Gastroesophageal sphincter (tissue), 4 donors: ENCODE results near the gene PDLIM7. TPM values are rescaled to one million over a fixed set of nuclear protein-coding genes. Genes with fewer than 3 reads are reported as not detected.

ENCODE experiments used
- ATAC-seq: fragments of 150-250 bp; one replicate; pipeline ENCODE4 v1.9.1; 2016; ENCODE audit warnings: mild to moderate bottlenecking, moderate library complexity
- H3K27ac ChIP-seq, 4 donors: fragments of 200-600 bp; sonication (generic) in 3 of 4; 1 replicate in 3 of 4; 2 replicates in 1 of 4; pipeline ENCODE4 v1.5.1; 2016 to 2019
- H3K27me3 ChIP-seq: fragments of 200-600 bp; sonication (generic); one replicate; pipeline ENCODE4 v1.5.1; 2019
- H3K36me3 ChIP-seq, 2 donors: fragments of 200-600 bp; sonication (generic); one replicate each; pipeline ENCODE4 v1.5.1; 2019; ENCODE audit warnings: control low read depth in 1 of 2
- H3K4me1 ChIP-seq, 3 donors: fragments of 200-600 bp; sonication (generic); 1 replicate in 2 of 3; 2 replicates in 1 of 3; pipeline ENCODE4 v1.5.1; 2016 to 2019; ENCODE audit warnings: control low read depth in 2 of 3
- H3K4me3 ChIP-seq, 2 donors: fragments of 200-600 bp; sonication (generic); one replicate each; pipeline ENCODE4 v1.5.1; 2019; ENCODE audit warnings: mild to moderate bottlenecking in 1 of 2, moderate library complexity in 1 of 2
- H3K9me3 ChIP-seq, 3 donors: fragments of 200-600 bp; sonication (generic); one replicate each; pipeline ENCODE4 v1.5.1; 2017 to 2019; ENCODE audit warnings: control low read depth in 2 of 3
- EP300 ChIP-seq: sonication (generic); formaldehyde crosslinking; IDR thresholded peaks from one replicate; pipeline ENCODE4 v1.6.1; 2017; ENCODE audit warnings: antibody characterized with exemption, mild to moderate bottlenecking
- POLR2A ChIP-seq, 2 donors: fragments of 450-650 bp; IDR thresholded peaks; one replicate each; pipeline ENCODE4 v1.6.1; 2017; ENCODE audit warnings: antibody characterized with exemption in 2 of 2, mild to moderate bottlenecking in 2 of 2, moderate library complexity in 1 of 2
- POLR2AphosphoS5 ChIP-seq: sonication (generic); formaldehyde crosslinking; IDR thresholded peaks from one replicate; pipeline ENCODE4 v1.6.1; 2017; ENCODE audit warnings: antibody characterized with exemption
- WGBS, 2 donors: methylation state at CpG; one replicate each; pipeline ENCODE4 v1.1.5; 2018; ENCODE audit warnings: low coverage in 1 of 2; 5-methylcytosine and 5-hydroxymethylcytosine counted together
- total RNA-seq, 4 donors: library from RNA; depleted of rRNA; stranded (reverse); fragments of >200 nt; gene quantifications; one replicate each; pipeline ENCODE4 v1.1.0, GENCODE V29; 2016
- TF ChIP-seq, protein P1 (sequence below), 4 experiments: fragments of 200-600 bp in 2 of 4; fragments of 450-650 bp in 2 of 4; sonication (generic) in 1 of 4; IDR thresholded peaks; one replicate each; pipeline ENCODE4 v1.5.1; 2017 to 2019; ENCODE audit warnings: antibody characterized with exemption in 4 of 4, mild to moderate bottlenecking in 2 of 4, moderate library complexity in 2 of 4

Gene PDLIM7
- total RNA-seq, 4 donors from 2014 or later, result 336 to 863 (median 437) TPM

DNA sequence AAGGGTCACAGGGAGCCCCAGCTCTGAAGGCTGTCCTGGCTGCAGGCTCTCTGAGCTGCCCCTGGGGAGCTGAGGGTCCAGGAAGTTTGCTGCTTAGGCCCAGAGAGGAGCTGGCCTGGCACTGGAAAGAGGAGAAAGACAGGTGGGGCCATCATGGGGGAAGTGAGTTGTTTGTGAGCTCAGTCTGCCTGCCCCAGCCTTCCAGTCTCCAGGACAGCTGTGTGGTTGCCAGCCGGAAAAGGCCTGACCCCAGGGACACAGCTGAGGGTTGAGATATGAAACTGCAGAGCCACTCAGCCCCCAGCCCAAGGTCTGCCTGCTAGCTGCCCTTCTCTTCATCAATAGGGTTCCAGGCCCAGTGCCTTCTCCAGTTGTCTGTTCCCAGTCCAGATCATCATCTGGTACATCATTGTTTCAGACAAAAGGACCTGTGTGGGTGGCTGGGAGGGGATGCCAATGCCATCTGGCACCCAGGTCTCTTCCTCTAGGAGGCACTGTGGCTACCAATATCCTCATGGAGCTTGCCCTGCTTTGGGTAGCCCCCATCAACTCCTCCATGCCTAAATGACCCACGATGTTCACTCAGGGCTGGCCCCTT is 23.6 kb upstream of the PDLIM7 start:
- 80% methylated on average over 1 of the region's 2 CpGs; no CpG with 5 or more reads in 1 of the 2 donors for WGBS, 2 donors
- TF ChIP-seq POLR2A (IDR thresholded peaks at IDR 0.05) (no peak), POLR2AphosphoS5 (no peak), EP300 (no peak)
- TF ChIP-seq, protein P1, sequence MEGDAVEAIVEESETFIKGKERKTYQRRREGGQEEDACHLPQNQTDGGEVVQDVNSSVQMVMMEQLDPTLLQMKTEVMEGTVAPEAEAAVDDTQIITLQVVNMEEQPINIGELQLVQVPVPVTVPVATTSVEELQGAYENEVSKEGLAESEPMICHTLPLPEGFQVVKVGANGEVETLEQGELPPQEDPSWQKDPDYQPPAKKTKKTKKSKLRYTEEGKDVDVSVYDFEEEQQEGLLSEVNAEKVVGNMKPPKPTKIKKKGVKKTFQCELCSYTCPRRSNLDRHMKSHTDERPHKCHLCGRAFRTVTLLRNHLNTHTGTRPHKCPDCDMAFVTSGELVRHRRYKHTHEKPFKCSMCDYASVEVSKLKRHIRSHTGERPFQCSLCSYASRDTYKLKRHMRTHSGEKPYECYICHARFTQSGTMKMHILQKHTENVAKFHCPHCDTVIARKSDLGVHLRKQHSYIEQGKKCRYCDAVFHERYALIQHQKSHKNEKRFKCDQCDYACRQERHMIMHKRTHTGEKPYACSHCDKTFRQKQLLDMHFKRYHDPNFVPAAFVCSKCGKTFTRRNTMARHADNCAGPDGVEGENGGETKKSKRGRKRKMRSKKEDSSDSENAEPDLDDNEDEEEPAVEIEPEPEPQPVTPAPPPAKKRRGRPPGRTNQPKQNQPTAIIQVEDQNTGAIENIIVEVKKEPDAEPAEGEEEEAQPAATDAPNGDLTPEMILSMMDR (IDR thresholded peaks at IDR 0.05), result no peak
- H3K9me3 ChIP-seq, result no peaks in the 10 kb centered on the region
- H3K4me1 ChIP-seq, result peaks cover 0 to 22% (median 6%) of the 10 kb centered on the region in 3 donors
- no peak for ATAC-seq
- H3K27me3 ChIP-seq, result no peaks in the 10 kb centered on the region
- H3K36me3 ChIP-seq, result peaks cover 0 to 70% of the 10 kb centered on the region in 2 donors
- H3K27ac ChIP-seq, result no peak overlapping the region
- H3K4me3 ChIP-seq, result no peak overlapping the region

DNA sequence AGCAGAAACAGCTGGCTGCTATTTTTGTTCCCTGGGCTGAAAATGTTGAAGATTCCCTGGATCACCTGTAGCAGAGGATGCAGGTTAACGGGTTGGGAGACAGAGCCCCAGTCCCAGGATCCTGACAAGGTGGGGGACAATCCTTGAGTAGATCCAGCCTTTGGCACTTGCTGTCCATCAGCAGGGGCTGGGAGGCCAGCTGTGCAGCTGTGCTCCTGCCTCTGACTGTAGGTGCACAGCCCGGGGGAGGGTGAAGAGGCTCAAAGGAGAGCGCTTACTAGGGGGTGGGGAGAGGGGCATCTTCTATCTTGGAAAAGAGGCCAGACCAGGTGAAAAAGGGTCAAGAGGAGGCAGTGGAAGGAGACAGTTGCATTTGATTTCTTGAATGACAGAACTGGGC is 22.9 kb upstream of the PDLIM7 start:
- H3K27ac ChIP-seq, result no peak overlapping the region
- H3K36me3 ChIP-seq, result peaks cover 0 to 69% of the 10 kb centered on the region in 2 donors
- peaks cover 0 to 30% (median 13%) of the 10 kb centered on the region in 3 donors for H3K4me1 ChIP-seq
- WGBS, 2 donors, result 68 to 83% methylated on average over 2 of the region's 3 CpGs
- no peaks in the 10 kb centered on the region for H3K27me3 ChIP-seq
- H3K4me3 ChIP-seq, result no peak overlapping the region
- no peak for ATAC-seq
- no peak for TF ChIP-seq EP300
- TF ChIP-seq, protein P1 (IDR thresholded peaks at IDR 0.05), result no peak
- TF ChIP-seq POLR2AphosphoS5, result no peak
- TF ChIP-seq POLR2A (IDR thresholded peaks at IDR 0.05), result no peak
- no peaks in the 10 kb centered on the region for H3K9me3 ChIP-seq

DNA sequence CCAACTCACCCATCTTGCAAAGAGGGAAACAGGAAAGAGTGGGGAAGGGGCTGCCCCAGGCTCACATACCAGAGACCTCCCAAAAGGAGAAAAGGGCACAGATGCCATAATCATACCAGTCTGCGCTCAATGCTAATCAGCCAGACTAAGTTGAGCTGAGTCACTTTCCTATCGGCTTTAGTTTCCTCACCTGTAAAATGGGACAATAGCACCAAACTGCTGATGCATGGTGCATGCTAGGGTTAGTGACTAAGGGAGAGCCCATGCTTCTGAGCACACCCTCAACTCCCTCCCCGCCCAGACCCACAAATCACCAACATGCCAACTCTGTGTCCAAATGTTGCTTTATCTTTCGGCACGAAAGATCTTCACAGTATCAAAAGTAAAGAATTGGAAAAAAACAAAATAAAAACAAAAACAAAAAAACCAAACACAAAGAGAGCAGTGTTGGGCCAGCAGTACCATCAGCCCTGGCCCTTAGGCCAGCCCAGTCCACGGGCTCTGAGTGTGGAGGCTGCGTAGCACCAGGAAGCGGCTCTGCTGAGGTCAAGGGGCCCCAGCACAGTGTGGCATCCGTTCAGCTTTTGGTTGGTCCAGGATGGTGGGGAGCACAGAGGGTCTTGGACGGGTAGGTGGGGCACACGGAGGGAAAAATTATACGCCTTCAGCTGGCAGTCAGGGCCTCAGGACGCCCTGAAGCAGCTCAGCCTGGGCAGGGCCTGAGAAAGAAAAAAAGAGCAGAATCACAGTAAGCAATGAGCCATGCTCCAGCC is 22.2 kb upstream of the PDLIM7 start:
- Histone ChIP-seq H3K4me3 (no peak overlapping the region), H3K36me3 (peaks cover 0 to 69% of the 10 kb centered on the region in 2 donors), H3K27me3 (no peaks in the 10 kb centered on the region), H3K4me1 (peaks cover 0 to 36% (median 13%) of the 10 kb centered on the region in 3 donors), H3K9me3 (no peaks in the 10 kb centered on the region), H3K27ac (peak overlapping the region in 1 of 4 donors; percentile 2)
- 80% methylated on average over 11 of the region's 13 CpGs; no CpG with 5 or more reads in 1 of the 2 donors for WGBS, 2 donors
- no peak for ATAC-seq
- TF ChIP-seq POLR2A (IDR thresholded peaks at IDR 0.05) (no peak), POLR2AphosphoS5 (no peak), EP300 (no peak)
- TF ChIP-seq, protein P1 (IDR thresholded peaks at IDR 0.05), result no peak

DNA sequence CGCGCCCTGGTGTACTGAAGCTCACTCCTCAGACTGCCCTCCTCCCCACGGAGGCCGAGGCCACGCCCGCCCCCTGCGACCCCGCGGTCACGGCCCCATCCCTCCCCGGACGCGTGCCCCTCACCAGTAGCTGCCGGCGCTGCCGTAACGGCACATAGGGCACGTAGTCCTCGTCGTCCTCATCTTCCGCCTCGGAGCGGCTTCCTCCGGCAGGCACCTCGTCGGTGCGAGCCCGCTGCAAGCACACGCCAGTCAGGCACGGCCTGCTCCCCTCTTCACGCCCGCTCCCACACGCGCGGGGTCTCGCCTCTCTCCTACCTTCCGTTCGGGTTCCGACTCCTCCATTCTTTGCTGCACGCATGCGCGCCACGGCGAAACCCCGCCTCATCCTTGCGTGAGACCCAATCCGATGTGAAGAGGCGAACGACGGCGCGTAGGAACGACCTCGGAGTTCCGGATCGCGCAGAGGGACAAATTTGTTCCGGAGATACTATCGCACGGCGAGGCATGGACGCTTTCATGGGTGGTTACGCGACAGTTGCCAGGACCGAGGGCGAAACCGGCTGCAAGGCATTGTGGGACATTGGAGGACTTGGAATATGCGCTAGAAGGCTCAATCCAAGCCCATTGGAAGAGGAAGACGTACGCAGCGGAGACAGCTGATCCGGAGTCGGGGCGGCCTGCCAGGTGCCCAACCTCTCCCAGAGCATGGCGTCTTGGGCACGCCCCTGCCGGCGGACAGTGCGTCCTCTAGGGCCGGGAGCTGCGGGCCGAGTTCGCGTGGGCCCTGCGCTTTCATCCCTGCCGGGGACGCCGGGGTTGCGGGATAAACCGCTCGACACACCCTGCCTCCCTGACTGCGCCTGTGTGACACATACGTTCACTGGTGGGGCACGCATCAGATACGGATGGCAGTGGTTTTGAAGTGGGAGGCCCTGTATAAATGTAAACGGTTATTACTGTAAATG is 19.5 kb upstream of the PDLIM7 start, which contains the start of gene DDX41:
Gene DDX41 (minus strand): TSS at position 361 of the 968 bp plus-strand sequence. CDS start 16 bp downstream, at position 345.
- WGBS, 2 donors, result 0 to 4% methylated on average over 1 to 4 of the region's 96 CpGs
- H3K36me3 ChIP-seq, result peaks cover 0 to 69% of the 10 kb centered on the region in 2 donors

More for the DNA sequence above, 19.5 kb upstream of the PDLIM7 start, which contains the start of gene DDX41:
- peak in 1 of 2 donors; percentile 6 for TF ChIP-seq POLR2A (IDR thresholded peaks at IDR 0.05)
- no peak for TF ChIP-seq EP300
- TF ChIP-seq, protein P1 (IDR thresholded peaks at IDR 0.05), result peak in 3 of 4 experiments; percentile 20 to 40 (median 25)
- TF ChIP-seq POLR2AphosphoS5, result peak; percentile 97
- Histone ChIP-seq H3K27me3 (no peaks in the 10 kb centered on the region), H3K9me3 (no peaks in the 10 kb centered on the region), H3K27ac (peak within 1 kb of the TSS; percentile 69 to 90 (median 86)), H3K4me1 (peaks cover 0 to 43% (median 13%) of the 10 kb centered on the region in 3 donors), H3K4me3 (peak within 1 kb of the TSS; percentile 48 to 91)
- ATAC-seq, result peak; percentile 96
